Fibroblast of skin of right biceps (primary cell): Measurements from ENCODE around the gene OVCA2.

Experiments used
- DNase-seq: peaks from one replicate; pipeline ENCODE4 v3.0.0-alpha.2; 2013

Gene OVCA2

GRCh38 chr17:2089021-2089422, 47.2 kb downstream of the OVCA2 start:
- DNase-seq: peak; percentile 81

GRCh38 chr17:2090210-2090641, 48.4 kb downstream of the OVCA2 start:
- no peak for DNase-seq

DNA sequence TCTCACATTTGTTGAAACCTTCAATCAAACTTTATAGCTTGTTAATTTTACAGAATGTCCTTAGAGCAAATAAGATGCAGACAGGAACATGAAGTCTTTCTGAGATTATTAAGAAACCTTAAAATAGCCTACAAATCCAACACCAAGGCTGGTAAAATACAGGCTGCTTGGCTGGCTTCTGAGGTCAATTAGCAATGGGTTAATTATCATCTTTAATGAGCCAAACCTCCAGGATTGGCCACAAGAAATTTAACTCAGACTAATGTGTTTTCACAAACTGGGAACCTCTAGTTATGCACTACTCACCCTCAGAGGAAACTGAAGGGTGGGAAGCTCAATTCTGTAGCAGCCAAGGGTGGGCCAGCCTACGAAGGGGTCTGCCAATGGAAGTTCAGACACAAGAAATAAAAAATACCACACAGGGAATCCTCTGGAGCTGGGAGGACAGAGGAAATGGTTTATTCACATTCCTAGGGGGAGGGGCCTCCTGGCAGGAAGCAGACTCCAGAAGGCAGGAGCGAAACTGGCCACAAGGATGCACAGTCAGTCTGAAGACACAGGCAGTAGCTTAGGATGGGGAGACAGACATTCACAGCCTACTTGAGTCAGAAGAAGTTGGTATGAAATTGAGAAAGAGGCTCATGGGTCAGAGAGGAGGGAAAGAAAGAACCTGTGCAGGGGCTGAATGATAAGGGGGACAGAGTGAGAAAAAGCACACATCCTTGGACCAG, 49.1 kb downstream of the OVCA2 start:
- DNase-seq: peak; percentile 98

DNA sequence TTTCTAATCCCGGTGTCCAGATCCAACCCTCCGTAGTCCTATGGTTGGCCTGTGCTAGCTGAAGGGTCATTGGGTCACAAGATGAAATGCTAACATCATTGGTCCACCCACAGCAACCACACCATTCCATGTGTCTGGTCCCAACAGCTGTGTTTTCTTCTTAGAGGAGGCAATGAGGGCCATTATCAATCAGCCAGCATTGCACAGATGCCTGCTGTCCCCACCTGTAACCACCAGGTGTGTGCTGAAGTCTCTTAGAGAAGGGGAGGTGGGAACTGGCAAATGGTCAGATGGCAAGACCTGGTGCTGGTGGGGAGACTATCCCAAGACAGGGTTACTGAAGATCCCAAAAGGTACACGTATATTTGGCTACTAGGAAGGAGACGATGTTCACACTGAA, 50.4 kb downstream of the OVCA2 start:
- no peak for DNase-seq
